Superior temporal gyrus (tissue), 1 donor: ENCODE measurements around the gene SPTSSB.

Experiments
- DNase-seq: peaks from one replicate; pipeline ENCODE4 v3.0.0-alpha.2; 2016; ENCODE audit errors: extremely low spot score

Gene SPTSSB

GRCh38 chr3:161392853-161393252, 21.5 kb upstream of the SPTSSB start:
- no peak for DNase-seq

- DNase-seq = no peak
Measured at GRCh38 chr3:161390200-161390599, 18.9 kb upstream of the SPTSSB start.

- no peak for DNase-seq
Measured at GRCh38 chr3:161389445-161390035, 18.2 kb upstream of the SPTSSB start.

GRCh38 chr3:161388855-161389254, 17.5 kb upstream of the SPTSSB start:
- DNase-seq = no peak

- no peak for DNase-seq
Measured at GRCh38 chr3:161386991-161387770, 15.9 kb upstream of the SPTSSB start.

DNA sequence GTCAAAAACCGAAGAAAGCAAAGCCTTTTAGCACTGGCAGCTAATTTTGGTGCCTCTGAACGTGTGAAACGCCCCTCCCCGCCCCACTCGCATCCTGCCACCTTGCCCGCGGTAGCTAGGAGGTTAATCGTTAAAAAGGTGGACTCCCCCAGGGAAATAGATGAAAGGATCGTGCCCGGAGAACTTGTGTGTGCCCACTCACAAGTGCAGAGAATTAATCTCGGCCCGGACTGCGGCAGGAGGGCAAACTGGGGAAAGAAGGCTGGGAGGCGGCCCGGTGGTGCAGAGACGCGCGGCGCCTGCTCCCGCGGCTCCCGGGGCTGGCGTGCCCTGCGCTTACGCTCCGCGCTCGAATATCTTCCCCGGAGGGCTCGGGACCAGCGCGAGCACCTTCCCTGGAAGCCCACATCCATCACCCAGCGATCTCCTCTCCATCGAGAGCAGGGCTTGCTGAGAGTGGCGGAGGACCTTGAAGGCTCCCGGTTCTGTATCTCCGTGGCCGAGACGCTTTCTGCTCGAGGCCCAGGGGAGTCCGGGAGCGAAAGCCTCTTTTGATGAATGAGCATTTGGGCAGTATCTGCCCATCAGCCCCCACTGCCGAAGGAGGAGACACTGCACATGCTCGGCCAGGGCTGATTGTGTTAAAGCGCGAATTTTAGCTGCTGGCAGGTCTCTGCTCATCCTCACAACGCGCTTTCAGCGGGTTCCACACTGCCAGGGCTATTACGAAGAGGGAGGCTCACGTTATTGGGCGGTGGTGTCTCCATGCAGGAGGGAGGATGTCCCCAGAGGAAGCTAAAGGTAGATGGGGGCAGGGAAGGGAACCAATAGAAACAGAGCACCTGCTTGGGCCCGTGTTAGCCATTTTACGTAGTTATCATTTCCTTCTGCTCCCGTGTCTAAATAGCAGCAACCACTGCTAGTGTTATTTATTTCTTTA, 1.3 kb upstream of the SPTSSB start:
- peak; percentile 67 for DNase-seq

- DNase-seq = no peak
Measured at GRCh38 chr3:161369531-161369930, 1.8 kb downstream of the SPTSSB start.

- DNase-seq = no peak
Measured at GRCh38 chr3:161366094-161366493, 5.2 kb downstream of the SPTSSB start.

DNA sequence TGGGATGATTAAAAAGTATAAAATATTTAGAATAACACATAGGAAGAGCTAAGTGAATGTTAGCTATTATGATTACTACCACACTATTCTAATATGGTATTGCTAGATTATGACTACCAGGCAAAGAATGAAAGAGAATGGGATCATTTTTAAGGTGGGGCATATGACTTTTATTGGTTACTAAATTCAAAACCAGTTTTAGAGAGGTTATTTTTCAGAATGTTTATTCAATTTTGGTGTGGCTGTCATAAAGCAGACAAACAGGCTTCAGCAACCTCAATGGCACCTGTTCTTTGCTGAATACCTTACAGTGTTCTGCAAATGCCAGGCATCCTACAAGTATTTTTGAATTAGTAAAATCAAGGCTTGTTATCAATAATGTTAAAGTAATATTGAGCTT, 12.8 kb downstream of the SPTSSB start:
- DNase-seq = no peak

- DNase-seq = no peak
Measured at GRCh38 chr3:161356287-161356686, 15.0 kb downstream of the SPTSSB start.

- no peak for DNase-seq
Measured at GRCh38 chr3:161355508-161355907, 15.8 kb downstream of the SPTSSB start.

DNA sequence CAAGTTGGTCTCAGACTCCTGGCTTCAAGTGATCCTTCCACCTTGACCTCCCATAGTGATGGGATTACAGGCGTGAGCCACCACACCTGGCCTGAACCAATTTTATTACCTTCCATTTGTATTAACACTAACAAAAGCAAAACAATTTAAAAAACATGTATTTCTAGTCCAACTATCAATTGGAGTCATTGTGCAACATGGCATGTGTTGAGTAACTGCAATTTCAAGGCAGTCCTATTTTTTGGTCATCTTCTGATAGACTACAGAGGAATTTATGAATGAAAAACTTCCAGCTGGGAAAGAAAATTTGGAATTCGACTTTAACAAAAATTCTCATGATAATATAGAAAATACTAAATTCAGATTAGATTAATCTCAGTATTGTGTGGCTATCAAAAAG, 16.8 kb downstream of the SPTSSB start:
- no peak for DNase-seq

DNA sequence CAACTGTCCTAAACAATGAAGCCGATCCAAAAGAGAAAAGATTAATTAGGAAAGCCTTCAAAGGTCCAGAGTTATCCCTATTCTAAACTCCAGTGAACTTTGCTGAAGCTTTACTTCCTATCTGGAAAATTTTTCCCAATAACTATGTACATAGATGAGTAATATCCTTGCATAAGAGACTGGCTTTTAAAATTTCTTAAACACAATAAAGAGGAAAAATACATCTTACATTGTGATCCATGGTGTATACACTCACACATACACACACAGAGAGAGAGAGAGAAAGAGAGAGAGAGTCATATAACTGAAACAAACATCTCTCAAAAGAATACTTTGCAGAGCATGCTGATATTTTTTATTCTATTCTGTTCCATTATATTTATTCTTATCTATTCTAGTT, 20.0 kb downstream of the SPTSSB start:
- DNase-seq = no peak

GRCh38 chr3:161350916-161351315, 20.4 kb downstream of the SPTSSB start:
- no peak for DNase-seq

DNA sequence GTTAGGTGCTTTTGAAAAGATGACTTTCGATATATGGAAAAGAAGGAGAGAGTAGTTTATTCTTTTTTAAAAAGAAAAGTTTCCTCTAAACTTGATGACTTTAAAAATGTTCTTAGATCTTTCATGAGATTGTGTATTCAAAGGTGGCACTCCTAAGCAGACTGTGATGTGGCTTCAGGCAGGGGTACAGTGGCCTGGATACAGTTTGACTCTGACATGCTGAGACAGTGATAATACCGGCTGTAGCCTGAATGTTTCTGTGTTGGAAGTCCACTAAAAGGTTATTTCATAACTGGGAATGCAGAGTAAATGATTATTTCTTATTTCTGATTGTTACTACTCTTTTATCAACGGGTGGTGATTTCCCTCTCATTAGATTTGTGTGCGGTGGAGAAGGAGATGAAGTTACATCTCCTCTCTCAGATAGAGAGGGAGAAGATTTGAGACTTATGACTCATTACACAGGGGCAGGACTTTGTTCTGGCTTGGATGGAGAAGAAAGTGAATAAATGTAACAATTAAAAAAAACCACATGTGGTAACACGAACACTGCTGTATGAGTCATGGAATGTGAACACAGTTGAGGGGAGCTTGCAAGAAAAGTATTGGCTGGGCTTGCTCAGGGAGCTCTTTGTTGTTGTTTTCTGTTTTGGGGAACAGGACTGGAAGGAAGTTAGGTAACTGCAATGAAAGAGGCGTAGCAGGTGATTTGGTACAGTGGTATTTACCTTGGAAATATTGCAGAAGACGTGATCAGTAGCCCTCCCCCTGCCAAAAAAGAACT, 21.6 kb downstream of the SPTSSB start:
- no peak for DNase-seq

- no peak for DNase-seq
Measured at GRCh38 chr3:161348796-161349400, 22.4 kb downstream of the SPTSSB start.

- no peak for DNase-seq
Measured at GRCh38 chr3:161347726-161348125, 23.6 kb downstream of the SPTSSB start.

- no peak for DNase-seq
Measured at GRCh38 chr3:161345023-161345422, 26.3 kb downstream of the SPTSSB start.

DNA sequence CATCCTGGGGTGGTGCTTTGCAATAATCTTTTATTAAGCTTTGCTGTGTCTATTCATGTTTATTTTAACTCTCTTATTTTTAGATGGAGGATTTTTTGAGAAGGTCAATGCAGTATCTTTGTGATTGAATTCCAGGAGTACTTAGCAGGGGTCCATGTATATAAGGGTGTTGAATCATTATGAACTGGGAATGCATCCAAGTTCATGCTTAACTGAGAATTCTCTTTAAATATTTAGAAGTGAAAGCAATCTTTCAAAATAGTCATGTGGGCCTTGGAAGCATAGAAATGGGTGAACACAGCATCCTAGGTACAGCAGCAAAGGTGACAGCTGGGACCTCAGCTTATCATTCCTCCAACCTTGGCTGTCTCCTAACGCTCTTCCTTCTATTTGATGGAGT, 27.3 kb downstream of the SPTSSB start:
- DNase-seq = no peak

- DNase-seq = no peak
Measured at GRCh38 chr3:161343540-161343939, 27.8 kb downstream of the SPTSSB start.

GRCh38 chr3:161342629-161343028, 28.7 kb downstream of the SPTSSB start:
- no peak for DNase-seq
